Activated naive CD4-positive, alpha-beta T cell treated with anti-CD3 and anti-CD28 coated beads for 36 hours (primary cell): ENCODE measurements around the gene DLL3. TPM values are rescaled to one million over a fixed set of nuclear protein-coding genes. Genes with fewer than 3 reads are reported as not detected.

ENCODE experiments used
- CTCF ChIA-PET: fragments of 350-600 bp; sonication (Branson Sonifier 250); formaldehyde crosslinking; loops from one replicate; lab custom pipeline; 2021; ENCODE audit warnings: antibody characterized with exemption; lab: Charles Lee
- DNase-seq: peaks from one replicate; pipeline ENCODE4 v3.0.0-alpha.2; 2020
- H3K27ac Mint-ChIP-seq: one replicate; pipeline ENCODE4 v1.8.0; 2021; ENCODE audit warnings: mild to moderate bottlenecking, mixed read lengths
- H3K27me3 Mint-ChIP-seq: one replicate; pipeline ENCODE4 v1.8.0; 2021; ENCODE audit warnings: low read depth, mixed read lengths
- H3K36me3 Mint-ChIP-seq: one replicate; pipeline ENCODE4 v1.8.0; 2021; ENCODE audit warnings: low read depth, mixed read lengths
- H3K4me1 Mint-ChIP-seq: one replicate; pipeline ENCODE4 v1.8.0; 2021; ENCODE audit warnings: low read depth, mixed read lengths
- H3K4me3 Mint-ChIP-seq: one replicate; pipeline ENCODE4 v1.8.0; 2021; ENCODE audit warnings: mild to moderate bottlenecking, moderate library complexity, mixed read lengths
- H3K9me3 Mint-ChIP-seq: one replicate; pipeline ENCODE4 v1.8.0; 2021; ENCODE audit warnings: mixed read lengths
- intact Hi-C: fragments of 100-400 bp; cut with micrococcal nuclease; formaldehyde crosslinking; loops from one replicate; pipeline ENCODE4 v1.15.1; 2023
- total RNA-seq, 2 experiments: library from RNA; stranded (reverse); gene quantifications; one replicate each; pipeline ENCODE4 v1.2.3, GENCODE V29; 2021

The DLL3 gene
- total RNA-seq, 2 experiments from 2014 or later, result 0.74 to 0.79 TPM

DNA sequence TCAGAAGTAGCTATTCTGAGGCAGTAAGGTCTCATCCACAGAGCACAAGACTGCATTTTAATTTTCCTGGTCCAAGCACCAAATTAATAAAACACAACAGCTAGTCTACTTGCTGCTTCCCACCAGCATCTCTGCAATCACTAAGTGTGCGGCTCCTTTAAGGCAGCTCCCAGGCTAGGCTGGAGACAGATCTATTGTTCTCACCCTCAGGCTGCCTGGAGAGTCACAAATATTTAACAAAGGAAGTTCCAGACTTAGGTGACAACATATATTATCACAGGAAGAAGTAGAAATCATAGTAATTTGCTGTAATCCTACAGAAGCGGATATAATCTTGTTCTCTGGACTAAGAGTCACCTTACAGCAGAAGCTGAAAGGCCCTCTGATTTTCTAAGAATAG lies 43.5 kb downstream of the DLL3 start:
- Mint-ChIP-seq H3K9me3 (no peaks in the 10 kb centered on the region), H3K4me1 (peaks cover 71% of the 10 kb centered on the region), H3K4me3 (no peak overlapping the region), H3K27me3 (no peaks in the 10 kb centered on the region), H3K36me3 (peaks cover 10% of the 10 kb centered on the region), H3K27ac (peak overlapping the region; percentile 6)
- intact Hi-C loops, result loop anchor here (5.0 to 10.0 kb wide), 2 partner anchors 205 to 303 kb away; partner anchors contain the start of genes FBL and GMFG
- DNase-seq, result no peak
- CTCF ChIA-PET, result interaction anchor here (0.7 to 3.3 kb wide), 6 partner anchors 9 to 138 kb away, joined by 3 to 19 read pairs (median 6); partner anchors contain the start of genes DLL3 and EID2B

DNA sequence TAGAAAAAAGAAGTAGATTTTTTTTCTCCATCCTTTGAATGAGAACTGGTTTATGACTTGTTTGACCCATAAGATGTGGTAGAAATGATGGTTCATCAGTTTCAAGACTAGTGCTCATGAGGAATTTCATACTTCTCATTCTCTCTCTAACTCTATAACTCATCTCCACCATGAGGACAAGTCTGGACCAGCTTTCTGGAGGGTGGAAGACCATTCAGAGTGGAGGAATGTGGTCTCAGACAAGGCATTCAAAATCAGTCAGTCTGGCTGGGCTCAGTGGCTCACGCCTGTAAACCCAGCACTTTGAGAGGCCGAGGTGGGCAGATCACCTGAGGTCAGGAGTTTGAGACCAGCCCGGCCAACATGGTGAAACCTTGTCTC lies 44.7 kb downstream of the DLL3 start:
- Mint-ChIP-seq H3K4me1 (peaks cover 59% of the 10 kb centered on the region), H3K9me3 (no peaks in the 10 kb centered on the region), H3K27ac (no peak overlapping the region), H3K27me3 (no peaks in the 10 kb centered on the region), H3K36me3 (peaks cover 4% of the 10 kb centered on the region), H3K4me3 (no peak overlapping the region)
- CTCF ChIA-PET, result interaction anchor here (0.6 to 1.9 kb wide), 6 partner anchors 9 to 433 kb away, joined by 3 to 7 read pairs (median 4); partner anchors contain the start of genes DLL3 and EID2B
- no peak for DNase-seq
- intact Hi-C loops, result loop anchor here (5.0 to 10.0 kb wide), 2 partner anchors 206 to 301 kb away; partner anchors contain the start of genes FBL and GMFG

DNA sequence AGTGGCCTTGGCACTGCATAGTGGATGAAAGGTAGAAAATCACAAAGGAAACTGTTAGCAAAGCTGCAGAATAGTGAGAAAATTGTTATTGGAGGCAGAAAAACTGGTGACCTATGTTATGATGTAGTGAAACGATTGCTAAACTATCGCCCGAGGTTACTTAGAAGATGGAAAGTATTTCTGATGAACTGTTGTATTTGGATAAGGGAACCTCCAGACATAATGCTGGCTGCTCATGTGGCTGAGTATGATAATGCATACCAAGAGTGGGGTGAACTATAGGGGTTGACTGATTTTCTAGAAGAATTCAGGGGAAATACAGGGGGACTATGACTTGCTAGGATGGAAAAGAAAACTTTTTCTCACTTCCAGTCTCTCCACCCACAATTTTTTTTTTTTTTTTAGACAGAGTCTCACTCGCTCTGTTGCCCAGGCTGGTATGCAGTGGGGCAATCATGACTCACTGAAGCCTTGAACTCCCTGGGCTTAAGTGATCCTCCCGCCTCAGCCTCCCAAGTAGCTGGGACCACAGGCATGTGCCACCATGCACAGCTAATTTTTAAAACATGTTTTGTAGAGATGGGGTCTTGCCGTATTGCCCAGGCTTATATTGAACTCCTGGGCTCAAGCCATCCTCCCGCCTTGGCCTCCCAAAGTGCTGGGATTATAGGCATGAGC lies 45.6 kb downstream of the DLL3 start:
- H3K36me3 Mint-ChIP-seq, result peaks cover under 1% of the 10 kb centered on the region
- no peaks in the 10 kb centered on the region for H3K9me3 Mint-ChIP-seq
- no peak overlapping the region for H3K4me3 Mint-ChIP-seq
- intact Hi-C loops, result loop anchor here (5.0 to 10.0 kb wide), 2 partner anchors 207 to 300 kb away; partner anchors contain the start of genes FBL and GMFG
- CTCF ChIA-PET, result interaction anchor here (0.6 to 5.4 kb wide), 7 partner anchors 10 to 434 kb away, joined by 3 to 38 read pairs (median 3); no protein-coding TSS in a partner anchor
- no peaks in the 10 kb centered on the region for H3K27me3 Mint-ChIP-seq
- DNase-seq, result peak; percentile 38
- H3K4me1 Mint-ChIP-seq, result peaks cover 54% of the 10 kb centered on the region
- peak overlapping the region; percentile 65 for H3K27ac Mint-ChIP-seq

- DNase-seq, result no peak
- intact Hi-C loops, result loop anchor here (5.0 to 10.0 kb wide), 2 partner anchors 208 to 300 kb away; partner anchors contain the start of genes FBL and GMFG
- CTCF ChIA-PET, result interaction anchor here (0.7 to 5.4 kb wide), 5 partner anchors 49 to 300 kb away, joined by 3 to 38 read pairs (median 3); no protein-coding TSS in a partner anchor
- Mint-ChIP-seq H3K27ac (peak overlapping the region; percentile 34), H3K9me3 (no peaks in the 10 kb centered on the region), H3K4me3 (no peak overlapping the region), H3K4me1 (peaks cover 54% of the 10 kb centered on the region), H3K27me3 (no peaks in the 10 kb centered on the region), H3K36me3 (no peaks in the 10 kb centered on the region)
Measured at GRCh38 chr19:39544911-39545310, 46.2 kb downstream of the DLL3 start.

- Mint-ChIP-seq H3K27me3 (no peaks in the 10 kb centered on the region), H3K27ac (no peak overlapping the region), H3K36me3 (no peaks in the 10 kb centered on the region), H3K4me1 (peaks cover 45% of the 10 kb centered on the region), H3K9me3 (no peaks in the 10 kb centered on the region), H3K4me3 (no peak overlapping the region)
- intact Hi-C loops, result loop anchor here (10.0 kb wide), 1 partner anchor 298 kb away; the partner anchor contains the start of gene FBL
- DNase-seq, result no peak
- CTCF ChIA-PET, result interaction anchor here (1.1 to 5.4 kb wide), 3 partner anchors 106 to 129 kb away, joined by 3 to 38 read pairs (median 5); no protein-coding TSS in a partner anchor
Measured at GRCh38 chr19:39546599-39546998, 47.9 kb downstream of the DLL3 start.

DNA sequence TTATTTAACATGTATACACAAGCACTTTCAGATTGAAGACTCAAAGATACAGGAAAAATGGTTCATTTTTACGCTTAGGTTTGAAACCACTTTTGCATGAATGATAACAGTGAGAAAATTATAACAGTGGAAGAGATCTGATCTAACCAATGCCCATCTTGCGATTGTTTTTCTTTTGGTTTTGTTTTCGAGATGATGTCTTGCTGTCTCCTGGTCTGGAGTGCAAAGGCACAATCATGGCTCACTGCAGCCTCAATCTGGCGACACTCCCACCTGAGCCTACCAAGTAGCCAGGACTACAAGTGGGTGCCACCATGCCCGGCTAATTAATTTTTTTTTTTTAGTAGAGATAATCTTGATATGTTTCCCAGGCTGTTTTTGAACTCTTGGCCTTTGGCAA lies 51.5 kb downstream of the DLL3 start:
- peaks cover 22% of the 10 kb centered on the region for H3K4me1 Mint-ChIP-seq
- H3K27me3 Mint-ChIP-seq, result no peaks in the 10 kb centered on the region
- intact Hi-C loops, result no loop called here
- DNase-seq, result no peak
- no peak overlapping the region for H3K4me3 Mint-ChIP-seq
- H3K27ac Mint-ChIP-seq, result no peak overlapping the region
- H3K36me3 Mint-ChIP-seq, result no peaks in the 10 kb centered on the region
- no peaks in the 10 kb centered on the region for H3K9me3 Mint-ChIP-seq
- CTCF ChIA-PET, result interaction anchor here (2.0 to 5.4 kb wide), 2 partner anchors 8 to 122 kb away, joined by 6 to 92 read pairs (median 38); no protein-coding TSS in a partner anchor

- H3K27ac Mint-ChIP-seq, result no peak overlapping the region
- no peaks in the 10 kb centered on the region for H3K9me3 Mint-ChIP-seq
- H3K36me3 Mint-ChIP-seq, result no peaks in the 10 kb centered on the region
- H3K4me1 Mint-ChIP-seq, result peaks cover 20% of the 10 kb centered on the region
- intact Hi-C loops, result loop anchor here (2.0 kb wide), 1 partner anchor 74 kb away; no protein-coding TSS in a partner anchor
- H3K27me3 Mint-ChIP-seq, result no peaks in the 10 kb centered on the region
- no peak for DNase-seq
- CTCF ChIA-PET, result interaction anchor here (1.4 to 5.3 kb wide), 2 partner anchors 119 to 214 kb away, joined by 3 to 92 read pairs; no protein-coding TSS in a partner anchor
- H3K4me3 Mint-ChIP-seq, result no peak overlapping the region
Measured at GRCh38 chr19:39553082-39553652, 54.4 kb downstream of the DLL3 start.

DNA sequence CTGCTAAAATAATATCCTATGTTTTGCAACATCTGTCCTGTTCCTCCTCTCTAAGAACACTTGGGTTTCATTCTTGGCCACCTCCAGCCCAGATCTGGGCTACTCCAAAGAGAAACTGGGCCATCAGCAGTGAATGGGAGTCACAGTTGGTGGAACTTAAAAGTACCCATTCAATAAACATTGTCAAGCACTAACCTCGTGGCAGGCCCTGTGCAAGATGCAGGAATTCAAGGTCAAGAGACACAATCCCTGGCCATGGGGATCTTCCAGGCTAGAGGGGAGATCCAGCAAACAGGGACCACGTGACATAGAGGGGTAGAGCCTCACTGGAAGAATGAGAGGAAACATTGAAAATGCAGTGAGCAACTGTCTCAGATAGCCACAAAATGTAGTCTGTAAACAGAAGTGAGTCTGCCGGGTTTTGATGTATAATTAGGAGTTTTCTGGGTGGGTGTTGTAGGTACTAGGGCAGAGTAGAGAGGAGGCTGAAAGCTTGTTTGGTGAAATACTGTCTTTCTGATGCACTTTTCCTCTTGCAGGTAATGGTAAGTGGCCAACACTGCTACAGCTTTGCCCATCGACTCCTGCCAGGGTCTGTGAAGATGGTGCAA lies 56.1 kb downstream of the DLL3 start:
- Mint-ChIP-seq H3K36me3 (no peaks in the 10 kb centered on the region), H3K4me1 (peaks cover 33% of the 10 kb centered on the region), H3K4me3 (no peak overlapping the region), H3K27me3 (no peaks in the 10 kb centered on the region), H3K27ac (no peak overlapping the region), H3K9me3 (no peaks in the 10 kb centered on the region)
- intact Hi-C loops, result no loop called here
- CTCF ChIA-PET, result interaction anchor here (5.3 kb wide), 1 partner anchor 118 kb away, joined by 92 read pairs; no protein-coding TSS in a partner anchor
- no peak for DNase-seq

DNA sequence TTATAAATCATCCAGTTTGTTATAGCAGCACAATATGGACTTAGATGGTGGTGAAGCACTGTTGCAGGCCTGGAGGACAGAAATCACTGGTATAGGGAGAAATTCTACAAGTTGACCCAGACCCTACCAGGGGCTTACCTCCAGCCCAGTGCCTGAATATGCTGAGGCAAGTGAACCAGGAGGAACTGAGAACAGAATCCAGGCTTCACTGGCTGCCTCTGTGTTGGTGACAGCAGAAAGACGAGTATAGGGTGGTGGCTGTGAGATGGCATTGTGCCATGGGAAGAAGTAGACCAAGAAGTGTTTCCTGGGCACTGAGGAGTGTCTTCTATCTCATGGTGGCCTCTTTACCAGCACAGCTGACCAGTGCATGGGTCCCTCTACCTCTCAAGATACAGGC lies 57.1 kb downstream of the DLL3 start:
- Mint-ChIP-seq H3K27me3 (no peaks in the 10 kb centered on the region), H3K36me3 (no peaks in the 10 kb centered on the region), H3K4me1 (peaks cover 33% of the 10 kb centered on the region), H3K9me3 (no peaks in the 10 kb centered on the region), H3K27ac (no peak overlapping the region), H3K4me3 (no peak overlapping the region)
- no peak for DNase-seq
- intact Hi-C loops, result no loop called here
- CTCF ChIA-PET, result no interaction called here

Other genes starting within 250 kb of the DLL3 start
- under 1 TPM; 0.69 to 0.93 TPM for gene IFNL2, start 230.6 kb upstream of the DLL3 start, total RNA-seq
- gene IFNL1, start 202.5 kb upstream of the DLL3 start, total RNA-seq, result 1 to 10 TPM in 1 of 2 experiments, under 1 TPM in 1; 0.91 to 1.0 TPM
- 1 to 10 TPM; 5.0 to 5.3 TPM for gene LRFN1, start 178.1 kb upstream of the DLL3 start, total RNA-seq
- gene GMFG, start 162.9 kb upstream of the DLL3 start, total RNA-seq, result 100 to 1,000 TPM; 331 to 332 TPM
- 10 to 100 TPM; 33.0 to 35.8 TPM for gene SAMD4B, start 156.5 kb upstream of the DLL3 start, total RNA-seq
- gene PAF1, start 107.8 kb upstream of the DLL3 start, total RNA-seq, result 10 to 100 TPM; 31.9 to 34.9 TPM
- gene MED29, start 107.6 kb upstream of the DLL3 start, total RNA-seq, result 10 to 100 TPM; 18.0 to 18.5 TPM
- gene ZFP36, start 92.1 kb upstream of the DLL3 start, total RNA-seq, result 100 to 1,000 TPM; 113 to 116 TPM
- gene PLEKHG2, start 86.3 kb upstream of the DLL3 start, total RNA-seq, result 10 to 100 TPM; 27.3 to 34.6 TPM
- gene RPS16, start 63.0 kb upstream of the DLL3 start, total RNA-seq, result 1,000 to 10,000 TPM; 4,195 to 4,327 TPM
- 100 to 1,000 TPM; 129 to 139 TPM for gene SUPT5H, start 53.4 kb upstream of the DLL3 start, total RNA-seq
- 100 to 1,000 TPM; 103 to 107 TPM for gene TIMM50, start 18.1 kb upstream of the DLL3 start, total RNA-seq
- gene SELENOV, start 16.2 kb downstream of the DLL3 start, total RNA-seq, result not detected
- gene EID2B, start 33.9 kb downstream of the DLL3 start, total RNA-seq, result 1 to 10 TPM; 5.7 to 6.2 TPM
- 1 to 10 TPM; 7.7 to 9.1 TPM for gene EID2, start 41.2 kb downstream of the DLL3 start, total RNA-seq
- not detected for gene LGALS13, start 103.6 kb downstream of the DLL3 start, total RNA-seq
- gene LGALS16, start 157.0 kb downstream of the DLL3 start, total RNA-seq, result not detected
- 1 to 10 TPM; 1.2 to 2.4 TPM for gene LGALS14, start 205.5 kb downstream of the DLL3 start, total RNA-seq
- gene CLC, start 239.1 kb downstream of the DLL3 start, total RNA-seq, result not detected